Hepatocyte (in vitro differentiated cells): ENCODE results near the gene OR5A1. TPM values are rescaled to one million over a fixed set of nuclear protein-coding genes. Genes with fewer than 3 reads are reported as not detected.

Experiments used
- DNase-seq: peaks from one replicate; pipeline ENCODE4 v3.0.0-alpha.2; 2016; ENCODE audit warnings: low spot score
- H2AFZ ChIP-seq: fragments of 200-600 bp; sonication (generic); 2 replicates; pipeline ENCODE4 v1.6.0; 2016; ENCODE audit warnings: antibody characterized with exemption, mild to moderate bottlenecking
- H3K27ac ChIP-seq: fragments of 200-600 bp; sonication (generic); 2 replicates; pipeline ENCODE4 v1.5.1; 2016; ENCODE audit warnings: mild to moderate bottlenecking
- H3K27me3 ChIP-seq: fragments of 200-600 bp; sonication (generic); 2 replicates; pipeline ENCODE4 v1.6.1; 2016
- H3K36me3 ChIP-seq: fragments of 200-600 bp; sonication (generic); replicated peaks from 2 replicates; pipeline ENCODE4 v1.5.1; 2016; ENCODE audit warnings: low read depth; ENCODE audit not compliant: insufficient read depth
- H3K4me1 ChIP-seq: fragments of 200-600 bp; sonication (generic); 2 replicates; pipeline ENCODE4 v1.5.1; 2016; ENCODE audit warnings: mild to moderate bottlenecking, moderate library complexity; ENCODE audit not compliant: insufficient read depth
- H3K4me2 ChIP-seq: fragments of 200-600 bp; sonication (generic); 2 replicates; pipeline ENCODE4 v1.6.0; 2016
- H3K4me3 ChIP-seq: fragments of 200-600 bp; sonication (generic); 2 replicates; pipeline ENCODE4 v1.5.1; 2016; ENCODE audit warnings: mild to moderate bottlenecking
- H3K79me2 ChIP-seq: fragments of 200-600 bp; sonication (generic); 2 replicates; pipeline ENCODE4 v1.6.0; 2017; ENCODE audit warnings: mild to moderate bottlenecking
- H3K9me2 ChIP-seq: fragments of 200-600 bp; sonication (generic); replicated peaks from 2 replicates; pipeline ENCODE4 v1.6.0; 2017; ENCODE audit warnings: mild to moderate bottlenecking; ENCODE audit not compliant: insufficient read depth
- H3K9me3 ChIP-seq: fragments of 200-600 bp; sonication (generic); 2 replicates; pipeline ENCODE4 v1.5.1; 2016; ENCODE audit warnings: low read depth, mild to moderate bottlenecking
- H4K20me1 ChIP-seq: fragments of 200-600 bp; sonication (generic); 2 replicates; pipeline ENCODE4 v1.6.0; 2016; ENCODE audit warnings: mild to moderate bottlenecking; ENCODE audit not compliant: insufficient read depth, poor library complexity, severe bottlenecking
- CTCF ChIP-seq: fragments of 200-600 bp; sonication (generic); IDR thresholded peaks from 2 replicates; pipeline ENCODE4 v1.5.1; 2016; ENCODE audit warnings: antibody characterized with exemption, mild to moderate bottlenecking; ENCODE audit not compliant: poor library complexity
- EZH2 ChIP-seq: fragments of 200-600 bp; sonication (generic); IDR thresholded peaks from 2 replicates; pipeline ENCODE4 v1.6.1; 2016; ENCODE audit warnings: antibody characterized with exemption, mild to moderate bottlenecking, borderline replicate concordance
- EZH2phosphoT487 ChIP-seq: fragments of 200-600 bp; sonication (generic); IDR thresholded peaks from one replicate; pipeline ENCODE4 v1.6.1; 2018; ENCODE audit warnings: antibody characterized with exemption, mild to moderate bottlenecking, low read depth, moderate library complexity; ENCODE audit not compliant: unreplicated experiment, severe bottlenecking
- WGBS: methylation state at CpG from one replicate; pipeline ENCODE4 v1.1.6; 2016; ENCODE audit warnings: low lambda C conversion rate; ENCODE audit errors: missing lambda C conversion rate; 5-methylcytosine and 5-hydroxymethylcytosine counted together
- polyA plus RNA-seq: library from polyadenylated mRNA; unstranded; fragments of >200 nt; fragmentation: Nextera tagmentation; extraction: Ambion mirVana; gene quantifications from 2 replicates; pipeline ENCODE4 v1.2.1, GENCODE V29; 2016
- total RNA-seq: library from RNA; depleted of rRNA; stranded (reverse); fragments of >200 nt; gene quantifications from 2 replicates; pipeline ENCODE4 v1.2.3, GENCODE V29; 2014

The OR5A1 gene
- total and polyA plus RNA-seq, 2 experiments from 2014 or later, result not detected

- TF ChIP-seq EZH2 (no peak), EZH2phosphoT487 (no peak), CTCF (no peak)
- WGBS, result 70% methylated on average over 3 of the region's 3 CpGs
- no peaks in the 10 kb centered on the region for H3K9me2 ChIP-seq
These were observed 23.6 kb downstream of the OR5A1 start for GRCh38 chr11:59459916-59460315.

GRCh38 chr11:59463190-59463641, 26.9 kb downstream of the OR5A1 start:
- no peak for TF ChIP-seq EZH2
- TF ChIP-seq CTCF, result no peak
- TF ChIP-seq EZH2phosphoT487, result no peak
- Histone ChIP-seq H3K9me2 (no peaks in the 10 kb centered on the region), H3K4me1 (no peaks in the 10 kb centered on the region), H4K20me1 (no peaks in the 10 kb centered on the region), H3K79me2 (no peaks in the 10 kb centered on the region), H3K4me3 (no peak overlapping the region), H3K27me3 (no peaks in the 10 kb centered on the region), H3K9me3 (no peaks in the 10 kb centered on the region), H3K27ac (no peak overlapping the region), H3K36me3 (no peaks in the 10 kb centered on the region), H3K4me2 (no peak overlapping the region), H2AFZ (no peak overlapping the region)
- DNase-seq, result no peak
- 58% methylated on average over 5 of the region's 5 CpGs for WGBS

More at GRCh38 chr11:59459916-59460315, 23.6 kb downstream of the OR5A1 start:
- Histone ChIP-seq H2AFZ (no peak overlapping the region), H3K79me2 (no peaks in the 10 kb centered on the region), H3K36me3 (no peaks in the 10 kb centered on the region), H3K4me1 (peaks cover 3% of the 10 kb centered on the region), H3K4me3 (no peak overlapping the region), H3K27me3 (no peaks in the 10 kb centered on the region), H3K9me3 (no peaks in the 10 kb centered on the region), H4K20me1 (no peaks in the 10 kb centered on the region), H3K27ac (no peak overlapping the region), H3K4me2 (no peak overlapping the region)
- DNase-seq, result no peak

GRCh38 chr11:59473015-59473414, 36.7 kb downstream of the OR5A1 start, which contains the start of gene OR4D10:
TSS of gene OR4D10 (plus strand) at chr11:59473315. CDS start at chr11:59477430, 4,115 bp downstream.
- Histone ChIP-seq H3K4me2 (no peak within 1 kb of the TSS), H3K79me2 (no peaks in the 10 kb centered on the region), H3K27ac (no peak within 1 kb of the TSS), H3K9me3 (no peaks in the 10 kb centered on the region), H3K27me3 (no peaks in the 10 kb centered on the region), H3K36me3 (no peaks in the 10 kb centered on the region), H2AFZ (no peak within 1 kb of the TSS), H3K4me1 (no peaks in the 10 kb centered on the region), H3K9me2 (no peaks in the 10 kb centered on the region), H3K4me3 (no peak within 1 kb of the TSS), H4K20me1 (no peaks in the 10 kb centered on the region)
- DNase-seq, result no peak
- no peak for TF ChIP-seq EZH2phosphoT487
- TF ChIP-seq CTCF, result no peak
- TF ChIP-seq EZH2, result no peak

GRCh38 chr11:59475176-59475575, 38.9 kb downstream of the OR5A1 start:
- no peaks in the 10 kb centered on the region for H3K79me2 ChIP-seq
- H3K4me1 ChIP-seq, result no peaks in the 10 kb centered on the region
- no peaks in the 10 kb centered on the region for H3K27me3 ChIP-seq
- no peak overlapping the region for H3K4me2 ChIP-seq
- no peaks in the 10 kb centered on the region for H3K9me2 ChIP-seq
- no peak overlapping the region for H2AFZ ChIP-seq
- 68% methylated on average over 9 of the region's 9 CpGs for WGBS
- no peaks in the 10 kb centered on the region for H4K20me1 ChIP-seq
- H3K9me3 ChIP-seq, result no peaks in the 10 kb centered on the region
- no peaks in the 10 kb centered on the region for H3K36me3 ChIP-seq
- DNase-seq, result no peak
- H3K27ac ChIP-seq, result no peak overlapping the region
- no peak for TF ChIP-seq EZH2phosphoT487
- H3K4me3 ChIP-seq, result no peak overlapping the region
